Pulmonary artery endothelial cell (primary cell): Measurements from ENCODE around the gene PZP. TPM values are rescaled to one million over a fixed set of nuclear protein-coding genes. Genes with fewer than 3 reads are reported as not detected.

Experiments used
- DNase-seq: peaks from one replicate; pipeline ENCODE4 v3.0.0-alpha.2; 2011; ENCODE audit warnings: low read depth, low spot score
- total RNA-seq: library from RNA; depleted of rRNA; stranded (reverse); fragments of >200 nt; gene quantifications from 2 replicates; pipeline ENCODE4 v1.2.3, GENCODE V29; 2014

Gene PZP
- total RNA-seq, 1 donor from 2014 or later = 0.40 TPM

- no peak for DNase-seq
Measured at GRCh38 chr12:9104087-9104486, 104.1 kb downstream of the PZP start.

- DNase-seq = no peak
Measured at GRCh38 chr12:9103050-9103849, 104.9 kb downstream of the PZP start.

GRCh38 chr12:9101018-9101687 lies 107.0 kb downstream of the PZP start:
- no peak for DNase-seq

GRCh38 chr12:9099552-9100190 lies 108.5 kb downstream of the PZP start:
- no peak for DNase-seq

Other genes with a start within 250 kb of the PZP start
- 7.9 and 10.0 TPM in 2 replicates for gene KLRG1, start 218.8 kb downstream of the PZP start, total RNA-seq
- 0.63 and 1.4 TPM in 2 replicates for gene A2M, start 92.5 kb downstream of the PZP start, total RNA-seq